ENCODE measurements around the gene METTL16.

GRCh38 chr17:2373179-2373578 lies 138.5 kb downstream of the METTL16 start:
- TF ChIP-seq CTCF (conservative IDR thresholded peaks at IDR 0.05) = no peak
- no peak for TF ChIP-seq ZFX (IDR thresholded peaks at IDR 0.05)

Measured in C4-2B (cell line).